GM12873 (cell line): ENCODE measurements around the gene SIGLEC12.

Source experiments
- CTCF ChIP-seq: IDR thresholded peaks from 2 replicates; pipeline ENCODE4 v1.5.1; 2012; ENCODE audit warnings: low read depth, mild to moderate bottlenecking, moderate library complexity, low read length, control low read depth; ENCODE audit not compliant: insufficient read depth; ENCODE audit errors: missing control alignments

SIGLEC12 gene

DNA sequence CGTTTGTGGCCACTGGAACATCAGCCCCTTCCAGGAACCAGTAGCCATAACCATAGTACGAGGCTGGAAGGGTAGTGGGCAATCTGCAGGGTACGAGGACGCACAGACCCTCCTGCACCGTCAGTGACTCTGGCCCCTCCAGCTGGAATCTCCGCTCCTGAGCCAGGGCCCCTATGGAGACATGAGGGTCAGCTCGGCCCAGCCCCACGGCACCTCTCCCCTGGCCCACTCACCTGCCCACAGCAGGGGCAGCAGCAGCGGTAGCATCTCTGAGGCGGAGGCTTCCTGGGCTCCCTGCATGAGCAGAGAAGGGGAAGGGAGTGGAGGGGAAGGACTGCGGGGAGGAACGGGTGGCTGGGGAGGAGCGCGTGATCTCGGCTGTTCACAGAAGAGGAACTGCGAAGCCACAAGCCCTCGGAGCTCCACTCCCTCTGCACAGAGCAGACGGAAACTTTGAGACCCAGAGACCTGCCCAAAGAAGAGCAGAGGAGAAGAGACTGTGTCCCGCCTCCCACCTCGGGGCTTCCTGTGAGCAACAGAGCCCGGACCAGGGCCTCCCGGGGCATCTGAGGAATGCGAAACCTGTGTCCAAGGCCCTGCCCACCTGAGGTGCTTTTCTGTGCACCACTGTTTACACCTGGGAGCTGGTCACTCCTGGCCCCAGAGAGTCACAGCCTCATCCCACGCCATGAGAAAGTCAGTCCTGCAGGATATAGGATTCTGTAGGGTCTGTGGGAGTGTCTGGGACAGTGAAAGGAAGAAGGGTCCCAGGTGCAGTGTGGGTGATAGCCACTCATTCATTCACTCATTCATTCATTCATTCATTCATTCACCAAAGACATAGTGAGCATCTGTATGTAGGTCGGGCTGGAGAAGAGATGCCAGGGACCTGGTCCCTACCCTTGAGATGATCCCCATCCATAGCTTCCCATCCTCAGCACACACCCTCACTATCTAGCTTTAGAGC, 30.0 kb upstream of the SIGLEC12 start, which contains the start of gene SIGLEC6:
Gene SIGLEC6 (minus strand): TSS at position 322 of the 967 bp plus-strand sequence. CDS start 22 bp downstream, at position 300.
- TF ChIP-seq CTCF, result no peak

DNA sequence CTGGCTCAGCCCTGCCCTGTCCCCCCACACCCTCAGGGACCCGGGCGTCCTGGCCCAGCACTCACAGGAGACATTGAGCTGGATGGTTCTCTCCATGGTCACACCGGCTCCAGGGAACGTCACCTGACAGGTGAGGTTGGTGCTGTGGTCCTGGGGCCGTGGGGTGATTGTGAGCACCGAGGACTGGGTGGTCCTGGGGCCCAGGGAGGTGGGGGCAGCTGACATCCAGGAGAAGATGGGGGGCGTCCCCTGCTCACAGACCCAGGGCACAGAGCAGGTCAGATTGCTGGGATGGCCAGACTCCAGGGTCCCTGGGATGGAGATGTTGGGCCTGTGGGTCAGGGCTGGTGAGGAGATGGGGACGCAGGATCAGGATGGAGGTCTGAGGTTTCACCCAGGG, 29.0 kb upstream of the SIGLEC12 start:
- no peak for TF ChIP-seq CTCF

- TF ChIP-seq CTCF, result no peak
Measured at GRCh38 chr19:51529301-51529700, 27.7 kb upstream of the SIGLEC12 start.

GRCh38 chr19:51525651-51526050, 24.1 kb upstream of the SIGLEC12 start:
- TF ChIP-seq CTCF, result no peak

- TF ChIP-seq CTCF, result no peak
Measured at GRCh38 chr19:51524666-51525264, 23.2 kb upstream of the SIGLEC12 start.

- TF ChIP-seq CTCF, result no peak
Measured at GRCh38 chr19:51521781-51522180, 20.2 kb upstream of the SIGLEC12 start.

GRCh38 chr19:51521357-51521756, 19.8 kb upstream of the SIGLEC12 start:
- no peak for TF ChIP-seq CTCF
